GM06990 (cell line): ENCODE measurements around the gene TRAK1.

Experiments
- DNase-seq: peaks from one replicate; pipeline ENCODE4 v3.0.0-alpha.2; 2011; ENCODE audit not compliant: insufficient read length; ENCODE audit errors: extremely low read depth
- H3K27me3 ChIP-seq: replicated peaks from 2 replicates; pipeline ENCODE4 v1.6.0; 2011; ENCODE audit warnings: low read length; ENCODE audit not compliant: control insufficient read depth, insufficient read depth
- H3K36me3 ChIP-seq: 2 replicates; pipeline ENCODE4 v1.5.1; 2011; ENCODE audit warnings: low read length; ENCODE audit not compliant: control insufficient read depth, insufficient read depth
- H3K4me3 ChIP-seq: replicated peaks from 2 replicates; pipeline ENCODE4 v1.5.1; 2011; ENCODE audit warnings: low read depth, mild to moderate bottlenecking, control low read depth, low read length
- CTCF ChIP-seq: IDR thresholded peaks from 2 replicates; pipeline ENCODE4 v1.5.1; 2011; ENCODE audit warnings: low read length, control low read depth, mild to moderate bottlenecking, inconsistent platforms; ENCODE audit not compliant: insufficient read depth, poor library complexity, severe bottlenecking

Gene TRAK1

GRCh38 chr3:42159147-42159546, 68.0 kb downstream of the TRAK1 start:
- no peak overlapping the region for H3K4me3 ChIP-seq
- H3K36me3 ChIP-seq, result no peaks in the 10 kb centered on the region
- DNase-seq, result no peak
- no peak for TF ChIP-seq CTCF
- H3K27me3 ChIP-seq, result no peaks in the 10 kb centered on the region

GRCh38 chr3:42159706-42160472, 68.7 kb downstream of the TRAK1 start:
- Histone ChIP-seq H3K27me3 (no peaks in the 10 kb centered on the region), H3K36me3 (no peaks in the 10 kb centered on the region), H3K4me3 (peak overlapping the region; percentile 6; the same call in 1 of the 2 replicates)
- no peak for DNase-seq
- no peak for TF ChIP-seq CTCF

- no peak for TF ChIP-seq CTCF
- no peak overlapping the region for H3K4me3 ChIP-seq
Observed at GRCh38 chr3:42161050-42161935, 70.1 kb downstream of the TRAK1 start.

DNA sequence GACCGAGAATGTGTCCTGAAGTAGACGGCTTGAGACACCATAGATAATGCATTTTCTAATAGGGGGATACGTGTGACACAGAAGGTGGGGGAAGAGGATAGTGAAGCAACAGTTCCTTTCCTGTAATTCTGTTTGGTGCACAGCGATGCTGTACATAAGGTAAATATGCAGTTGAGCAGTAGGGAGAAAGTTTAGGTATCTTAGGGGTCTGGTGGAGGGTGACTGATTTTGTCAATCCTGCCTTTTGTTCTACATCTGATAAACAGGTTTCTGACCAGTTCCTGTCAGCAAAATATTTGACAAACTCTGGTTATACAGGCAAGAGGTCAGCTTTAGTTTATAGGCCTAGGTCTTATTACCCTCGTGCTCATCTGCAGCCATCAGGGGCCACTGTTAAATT, 71.3 kb downstream of the TRAK1 start:
- DNase-seq, result no peak
- TF ChIP-seq CTCF, result no peak
- H3K36me3 ChIP-seq, result no peaks in the 10 kb centered on the region; the same call in 1 of the 2 replicates
- H3K4me3 ChIP-seq, result no peak overlapping the region
- H3K27me3 ChIP-seq, result no peaks in the 10 kb centered on the region

More at GRCh38 chr3:42161050-42161935, 70.1 kb downstream of the TRAK1 start:
- Histone ChIP-seq H3K27me3 (no peaks in the 10 kb centered on the region), H3K36me3 (no peaks in the 10 kb centered on the region)
- DNase-seq, result no peak

GRCh38 chr3:42163622-42164244, 72.6 kb downstream of the TRAK1 start:
- no peak for TF ChIP-seq CTCF
- no peaks in the 10 kb centered on the region for H3K27me3 ChIP-seq
- DNase-seq, result no peak
- H3K4me3 ChIP-seq, result no peak overlapping the region
- no peaks in the 10 kb centered on the region; the same call in 1 of the 2 replicates for H3K36me3 ChIP-seq
